HG03558 (cell line): ENCODE data around the gene DOCK3.
"Not testable (repeated sequence)": the region's sequence is repeated elsewhere in the genome, so short reads cannot be mapped to it uniquely, and the experiment has no call there.

ENCODE experiments used
- ATAC-seq: cut with Tn5 transposase; IDR thresholded peaks from one replicate; pipeline ENCODE4 v1.9.1; 2021; ENCODE audit warnings: moderate number of reproducible peaks; ENCODE audit not compliant: unreplicated experiment; ENCODE audit errors: extremely low read depth

The DOCK3 gene

GRCh38 chr3:51057121-51057520 is 382.4 kb downstream of the DOCK3 start:
- ATAC-seq, result no peak

GRCh38 chr3:51063053-51063452 is 388.3 kb downstream of the DOCK3 start:
- ATAC-seq, result no peak

GRCh38 chr3:51075221-51075775 is 400.6 kb downstream of the DOCK3 start:
- ATAC-seq, result no peak

- ATAC-seq, result no peak
Observed at GRCh38 chr3:51082363-51082762, 407.6 kb downstream of the DOCK3 start.

- ATAC-seq, result no peak
Observed at GRCh38 chr3:51083490-51083889, 408.8 kb downstream of the DOCK3 start.

- ATAC-seq, result not testable (repeated sequence)
Observed at GRCh38 chr3:51092141-51092540, 417.4 kb downstream of the DOCK3 start.

GRCh38 chr3:51094838-51095237 is 420.1 kb downstream of the DOCK3 start:
- not testable (repeated sequence) for ATAC-seq

GRCh38 chr3:51099794-51100535 is 425.2 kb downstream of the DOCK3 start:
- ATAC-seq, result no peak

GRCh38 chr3:51100536-51100851 is 425.8 kb downstream of the DOCK3 start:
- no peak for ATAC-seq

- no peak for ATAC-seq
Observed at GRCh38 chr3:51102396-51102795, 427.7 kb downstream of the DOCK3 start.

GRCh38 chr3:51106242-51106876 is 431.6 kb downstream of the DOCK3 start:
- no peak for ATAC-seq

- ATAC-seq, result no peak
Observed at GRCh38 chr3:51110586-51110985, 435.9 kb downstream of the DOCK3 start.

GRCh38 chr3:51122944-51123343 is 448.2 kb downstream of the DOCK3 start:
- no peak for ATAC-seq

GRCh38 chr3:51123531-51123930 is 448.8 kb downstream of the DOCK3 start:
- no peak for ATAC-seq

GRCh38 chr3:51131607-51132006 is 456.9 kb downstream of the DOCK3 start:
- ATAC-seq, result not testable (repeated sequence)

- ATAC-seq, result no peak
Observed at GRCh38 chr3:51137715-51138114, 463.0 kb downstream of the DOCK3 start.

- no peak for ATAC-seq
Observed at GRCh38 chr3:51139616-51140015, 464.9 kb downstream of the DOCK3 start.

GRCh38 chr3:51141573-51141972 is 466.8 kb downstream of the DOCK3 start:
- no peak for ATAC-seq

GRCh38 chr3:51145811-51146585 is 471.3 kb downstream of the DOCK3 start:
- no peak for ATAC-seq

GRCh38 chr3:51146781-51147180 is 472.1 kb downstream of the DOCK3 start:
- ATAC-seq, result no peak

- no peak for ATAC-seq
Observed at GRCh38 chr3:51156147-51156546, 481.4 kb downstream of the DOCK3 start.
